HepG2 (cell line): ENCODE measurements around the gene RICTOR. TPM values are rescaled to one million over a fixed set of nuclear protein-coding genes. Genes with fewer than 3 reads are reported as not detected.

ENCODE experiments used
- ATAC-seq: fragments of 200-7000 bp; cut with Tn5 transposase; 3 replicates; pipeline ENCODE4 v1.9.1; 2020; ENCODE audit warnings: mild to moderate bottlenecking, moderate library complexity
- BruUV-seq: library from RNA; stranded (reverse); fragments of 400-500 nt; replicated peaks from 2 replicates; lab custom pipeline; 2021; lab: Mats Ljungman, UMichigan
- CTCF ChIA-PET: fragments of 300-600 bp; formaldehyde crosslinking; extraction: SDS; loops from one replicate; lab custom pipeline; 2021; ENCODE audit warnings: low total read pairs, inconsistent platforms, low intra/inter-chr PET ratio; lab: Yijun Ruan, JAX
- POLR2A ChIA-PET: fragments of 350-600 bp; sonication (Branson Sonifier 250); formaldehyde crosslinking; loops from one replicate; lab custom pipeline; 2020; ENCODE audit warnings: antibody characterized with exemption, inconsistent platforms; lab: Yijun Ruan, JAX
- DNase-seq: peaks from one replicate; pipeline ENCODE4 v3.0.0-alpha.2; 2015; ENCODE audit warnings: low spot score
- FAIRE-seq: peaks from 3 replicates; lab custom pipeline; 2011; peaks lifted over from hg19 to GRCh38; lab: Jason Lieb, UNC
- H2AFZ ChIP-seq: one replicate; pipeline ENCODE4 v1.6.1; 2011; ENCODE audit warnings: low read length, inconsistent platforms
- H3K27ac ChIP-seq: fragments of 300-600 bp; 3 replicates; pipeline ENCODE4 v1.8.0; 2011; ENCODE audit warnings: mixed run types, mild to moderate bottlenecking, mixed read lengths, low read length, inconsistent platforms; ENCODE audit not compliant: insufficient read depth; ENCODE audit errors: extremely low read length
- H3K27me3 ChIP-seq, 2 experiments: fragments of 200-600 bp in 1 of 2; 2 replicates in 1 of 2; 3 replicates in 1 of 2; pipeline versions ENCODE4 v1.6.0 to v1.8.0; 2011; ENCODE audit warnings: low read length in 2 of 2, mild to moderate bottlenecking in 2 of 2, moderate library complexity in 2 of 2, inconsistent platforms in 1 of 2; ENCODE audit not compliant: insufficient read depth in 2 of 2, control insufficient read depth in 1 of 2
- H3K36me3 ChIP-seq, 2 experiments: fragments of 200-600 bp in 1 of 2; replicated peaks in 1 of 2; 2 replicates in 1 of 2; 3 replicates in 1 of 2; pipeline versions ENCODE4 v1.5.1 to v1.8.0; 2011; ENCODE audit warnings: low read length in 2 of 2, inconsistent platforms in 1 of 2; ENCODE audit not compliant: insufficient read depth in 2 of 2, control insufficient read depth in 1 of 2
- H3K4me1 ChIP-seq: 2 replicates; pipeline ENCODE4 v1.5.1; 2012; ENCODE audit warnings: low read length, inconsistent platforms; ENCODE audit not compliant: insufficient read depth
- H3K4me2 ChIP-seq: 2 replicates; pipeline ENCODE4 v1.6.0; 2011; ENCODE audit warnings: low read depth, low read length, inconsistent platforms
- H3K4me3 ChIP-seq, 3 experiments: fragments of 200-600 bp in 1 of 3; sonication (generic), shearing (Covaris generic) in 1 of 3; replicated peaks in 1 of 3; 2 replicates each; pipeline ENCODE4 v1.5.1; 2011 to 2016; ENCODE audit warnings: low read length in 3 of 3, inconsistent platforms in 2 of 3, low read depth in 2 of 3, mild to moderate bottlenecking in 2 of 3, control low read depth in 1 of 3, mixed read lengths in 1 of 3; ENCODE audit not compliant: insufficient read depth in 1 of 3
- H3K79me2 ChIP-seq: one replicate; pipeline ENCODE4 v1.6.1; 2011; ENCODE audit warnings: low read length, inconsistent platforms; ENCODE audit not compliant: insufficient read depth
- H3K9ac ChIP-seq: 2 replicates; pipeline ENCODE4 v1.6.0; 2011; ENCODE audit warnings: mild to moderate bottlenecking, low read depth, low read length, inconsistent platforms; ENCODE audit not compliant: insufficient read depth
- H3K9me3 ChIP-seq: 2 replicates; pipeline ENCODE4 v1.5.1; 2012; ENCODE audit warnings: mild to moderate bottlenecking, low read length
- H4K20me1 ChIP-seq: 2 replicates; pipeline ENCODE4 v1.6.0; 2011; ENCODE audit warnings: inconsistent platforms, mild to moderate bottlenecking, low read length, moderate library complexity; ENCODE audit not compliant: insufficient read depth
- CREM ChIP-seq, 2 experiments: sonication (generic) in 1 of 2; formaldehyde crosslinking in 1 of 2; IDR thresholded peaks; 2 replicates each; pipeline versions ENCODE4 v1.4.0 to v1.6.1; 2016 to 2020; ENCODE audit warnings: antibody characterized with exemption in 1 of 2, mild to moderate bottlenecking in 1 of 2, missing genetic modification reagents in 1 of 2
- GABPA ChIP-seq, 2 experiments: IDR thresholded peaks; 2 replicates each; pipeline ENCODE4 v1.6.1; 2011 to 2016; ENCODE audit warnings: low read depth in 2 of 2, low read length in 1 of 2, missing biosample characterization in 1 of 2, missing genetic modification characterization in 1 of 2
- ONECUT2 ChIP-seq: sonication (generic); formaldehyde crosslinking; IDR thresholded peaks from 2 replicates; pipeline ENCODE4 v1.4.0; 2020; ENCODE audit warnings: missing genetic modification reagents
- RARG ChIP-seq: sonication (generic); formaldehyde crosslinking; IDR thresholded peaks from 2 replicates; pipeline ENCODE4 v1.4.0; 2020; ENCODE audit warnings: low read depth, mild to moderate bottlenecking, missing genetic modification reagents
- SP140L ChIP-seq: sonication (generic); formaldehyde crosslinking; IDR thresholded peaks from 2 replicates; pipeline ENCODE4 v1.4.0; 2020; ENCODE audit warnings: missing genetic modification reagents, borderline replicate concordance
- STAT5B ChIP-seq: sonication (generic); formaldehyde crosslinking; IDR thresholded peaks from 2 replicates; pipeline ENCODE4 v1.4.0; 2020; ENCODE audit warnings: missing genetic modification reagents
- TSC22D2 ChIP-seq: sonication (generic); formaldehyde crosslinking; IDR thresholded peaks from 2 replicates; pipeline ENCODE4 v1.5.1; 2020; ENCODE audit warnings: missing genetic modification reagents, mild to moderate bottlenecking, borderline replicate concordance
- U2AF1 ChIP-seq: fragments of 200-400 bp; formaldehyde crosslinking; optimal IDR thresholded peaks from 2 replicates; pipeline ENCODE3; 2017; ENCODE audit warnings: mild to moderate bottlenecking, low read depth, low read length
- ZBTB21 ChIP-seq: sonication (generic); formaldehyde crosslinking; IDR thresholded peaks from 2 replicates; pipeline ENCODE4 v1.4.0; 2020; ENCODE audit warnings: missing genetic modification reagents
- ZNF788 ChIP-seq: sonication (generic); formaldehyde crosslinking; IDR thresholded peaks from 2 replicates; pipeline ENCODE4 v1.5.0; 2020; ENCODE audit warnings: mild to moderate bottlenecking, missing genetic modification reagents, borderline replicate concordance
- ZSCAN20 ChIP-seq: sonication (generic); formaldehyde crosslinking; IDR thresholded peaks from 2 replicates; pipeline ENCODE4 v1.4.0; 2020; ENCODE audit warnings: missing genetic modification reagents, mild to moderate bottlenecking, borderline replicate concordance
- WGBS: methylation state at CpG from one replicate; pipeline ENCODE4 v1.1.6; 2017; ENCODE audit warnings: low lambda C conversion rate; 5-methylcytosine and 5-hydroxymethylcytosine counted together
- in situ Hi-C: cut with HindIII; loops from 2 replicates; pipeline ENCODE4 v1.10.0; 2017; ENCODE audit warnings: low pct_unique_long_range_greater_than_20kb; ENCODE audit not compliant: extremely low pct_ligation_motif_present
- intact Hi-C: fragments of 100-400 bp; cut with micrococcal nuclease; formaldehyde crosslinking; loops from one replicate; pipeline ENCODE4 v1.10.0; 2022; ENCODE audit not compliant: unreplicated experiment
- polyA plus RNA-seq, 8 experiments: library from polyadenylated mRNA; depleted of rRNA in 3 of 8; stranded (reverse) in 7 of 8; unstranded in 1 of 8; fragments of >200 nt; fragmentation: Illumina TruSeq in 4 of 8; extraction: Trizol in 4 of 8; gene quantifications; 2 replicates each; pipeline versions ENCODE4 v1.2.1 to v1.2.3, GENCODE V29; 2011 to 2016; ENCODE audit warnings: low read depth in 4 of 8, missing spikeins in 1 of 8, mixed read lengths in 1 of 8; ENCODE audit not compliant: insufficient read depth in 1 of 8
- total RNA-seq, 5 experiments: library from RNA; depleted of rRNA; stranded (reverse); fragments of >200 nt; fragmentation: Illumina TruSeq; extraction: Trizol; gene quantifications; 2 replicates each; pipeline ENCODE4 v1.2.3, GENCODE V29; 2016; ENCODE audit warnings: low read depth in 1 of 5
- TF ChIP-seq, protein P1 (sequence below): sonication (generic); formaldehyde crosslinking; IDR thresholded peaks from 2 replicates; pipeline ENCODE4 v1.8.1; 2023; ENCODE audit warnings: mild to moderate bottlenecking, inconsistent platforms, moderate library complexity, missing genetic modification reagents, borderline replicate concordance
- TF ChIP-seq, protein P2 (sequence below): sonication (generic); formaldehyde crosslinking; IDR thresholded peaks from 2 replicates; pipeline ENCODE4 v1.8.1; 2023; ENCODE audit warnings: missing genetic modification reagents, mild to moderate bottlenecking, borderline replicate concordance
- TF ChIP-seq, protein P3 (sequence below): sonication (generic); formaldehyde crosslinking; IDR thresholded peaks from 2 replicates; pipeline ENCODE4 v1.4.0; 2020; ENCODE audit warnings: mild to moderate bottlenecking, missing genetic modification reagents, borderline replicate concordance
- TF ChIP-seq, protein P4 (sequence below): IDR thresholded peaks from 2 replicates; pipeline ENCODE4 v1.6.1; 2016; ENCODE audit warnings: low read depth, missing genetic modification reagents, missing compliant biosample characterization

The RICTOR gene
- total and polyA plus RNA-seq, 2 of the 13 experiments (the other 11 are each of a cell fraction or from before 2014, with no cell fraction given): 10.7 to 15.4 TPM

DNA sequence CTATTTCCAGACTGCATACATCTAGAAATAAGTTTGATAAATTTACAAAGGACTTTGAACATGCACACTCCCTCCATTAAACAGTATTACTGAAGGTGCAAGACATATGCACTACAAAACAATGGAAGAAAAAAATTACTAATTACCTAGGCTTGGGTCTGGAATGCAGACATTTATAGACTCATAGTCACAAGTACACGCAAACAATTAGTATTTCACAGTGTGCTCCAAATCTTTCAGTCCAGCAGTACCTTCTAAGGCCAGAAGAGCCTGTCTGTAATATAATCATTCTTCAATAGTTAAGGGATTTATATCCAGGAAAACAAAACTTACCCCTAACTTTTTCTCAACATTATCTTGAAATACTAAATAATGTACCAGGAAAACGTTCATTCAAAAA lies 11.2 kb downstream of the RICTOR start:
- peaks cover 2 to 10% of the 10 kb centered on the region in 2 experiments; a peak in 2 of 5 replicates for H3K36me3 ChIP-seq
- no peaks in the 10 kb centered on the region for H3K27me3 ChIP-seq
- TF ChIP-seq TSC22D2 (CRISPR knock-in tag) (no peak), RARG (CRISPR knock-in tag) (no peak), ONECUT2 (CRISPR knock-in tag) (no peak), ZBTB21 (no peak), ZNF788 (no peak), CREM (IDR thresholded peaks at IDR 0.05) (no peak), CREM (CRISPR knock-in tag; IDR thresholded peaks at IDR 0.05) (no peak), GABPA (IDR thresholded peaks at IDR 0.05; ENCODE audit: low read depth, low read length) (no peak), GABPA (CRISPR knock-in tag; IDR thresholded peaks at IDR 0.05; ENCODE audit: low read depth) (no peak), ZSCAN20 (no peak), STAT5B (CRISPR knock-in tag) (no peak), SP140L (CRISPR knock-in tag) (no peak), U2AF1 (no peak)
- TF ChIP-seq, protein P1, sequence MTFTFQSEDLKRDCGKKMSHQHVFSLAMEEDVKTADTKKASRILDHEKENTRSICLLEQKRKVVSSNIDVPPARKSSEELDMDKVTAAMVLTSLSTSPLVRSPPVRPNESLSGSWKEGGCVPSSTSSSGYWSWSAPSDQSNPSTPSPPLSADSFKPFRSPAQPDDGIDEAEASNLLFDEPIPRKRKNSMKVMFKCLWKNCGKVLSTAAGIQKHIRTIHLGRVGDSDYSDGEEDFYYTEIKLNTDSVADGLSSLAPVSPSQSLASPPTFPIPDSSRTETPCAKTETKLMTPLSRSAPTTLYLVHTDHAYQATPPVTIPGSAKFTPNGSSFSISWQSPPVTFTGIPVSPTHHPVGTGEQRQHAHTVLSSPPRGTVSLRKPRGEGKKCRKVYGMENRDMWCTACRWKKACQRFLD: no peak
- TF ChIP-seq, protein P2, sequence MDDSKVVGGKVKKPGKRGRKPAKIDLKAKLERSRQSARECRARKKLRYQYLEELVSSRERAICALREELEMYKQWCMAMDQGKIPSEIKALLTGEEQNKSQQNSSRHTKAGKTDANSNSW (CRISPR knock-in tag): no peak
- TF ChIP-seq, protein P3, sequence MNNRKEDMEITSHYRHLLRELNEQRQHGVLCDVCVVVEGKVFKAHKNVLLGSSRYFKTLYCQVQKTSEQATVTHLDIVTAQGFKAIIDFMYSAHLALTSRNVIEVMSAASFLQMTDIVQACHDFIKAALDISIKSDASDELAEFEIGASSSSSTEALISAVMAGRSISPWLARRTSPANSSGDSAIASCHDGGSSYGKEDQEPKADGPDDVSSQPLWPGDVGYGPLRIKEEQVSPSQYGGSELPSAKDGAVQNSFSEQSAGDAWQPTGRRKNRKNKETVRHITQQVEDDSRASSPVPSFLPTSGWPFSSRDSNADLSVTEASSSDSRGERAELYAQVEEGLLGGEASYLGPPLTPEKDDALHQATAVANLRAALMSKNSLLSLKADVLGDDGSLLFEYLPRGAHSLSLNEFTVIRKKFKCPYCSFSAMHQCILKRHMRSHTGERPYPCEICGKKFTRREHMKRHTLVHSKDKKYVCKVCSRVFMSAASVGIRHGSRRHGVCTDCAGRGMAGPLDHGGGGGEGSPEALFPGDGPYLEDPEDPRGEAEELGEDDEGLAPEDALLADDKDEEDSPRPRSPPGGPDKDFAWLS (CRISPR knock-in tag): no peak
- TF ChIP-seq, protein P4, sequence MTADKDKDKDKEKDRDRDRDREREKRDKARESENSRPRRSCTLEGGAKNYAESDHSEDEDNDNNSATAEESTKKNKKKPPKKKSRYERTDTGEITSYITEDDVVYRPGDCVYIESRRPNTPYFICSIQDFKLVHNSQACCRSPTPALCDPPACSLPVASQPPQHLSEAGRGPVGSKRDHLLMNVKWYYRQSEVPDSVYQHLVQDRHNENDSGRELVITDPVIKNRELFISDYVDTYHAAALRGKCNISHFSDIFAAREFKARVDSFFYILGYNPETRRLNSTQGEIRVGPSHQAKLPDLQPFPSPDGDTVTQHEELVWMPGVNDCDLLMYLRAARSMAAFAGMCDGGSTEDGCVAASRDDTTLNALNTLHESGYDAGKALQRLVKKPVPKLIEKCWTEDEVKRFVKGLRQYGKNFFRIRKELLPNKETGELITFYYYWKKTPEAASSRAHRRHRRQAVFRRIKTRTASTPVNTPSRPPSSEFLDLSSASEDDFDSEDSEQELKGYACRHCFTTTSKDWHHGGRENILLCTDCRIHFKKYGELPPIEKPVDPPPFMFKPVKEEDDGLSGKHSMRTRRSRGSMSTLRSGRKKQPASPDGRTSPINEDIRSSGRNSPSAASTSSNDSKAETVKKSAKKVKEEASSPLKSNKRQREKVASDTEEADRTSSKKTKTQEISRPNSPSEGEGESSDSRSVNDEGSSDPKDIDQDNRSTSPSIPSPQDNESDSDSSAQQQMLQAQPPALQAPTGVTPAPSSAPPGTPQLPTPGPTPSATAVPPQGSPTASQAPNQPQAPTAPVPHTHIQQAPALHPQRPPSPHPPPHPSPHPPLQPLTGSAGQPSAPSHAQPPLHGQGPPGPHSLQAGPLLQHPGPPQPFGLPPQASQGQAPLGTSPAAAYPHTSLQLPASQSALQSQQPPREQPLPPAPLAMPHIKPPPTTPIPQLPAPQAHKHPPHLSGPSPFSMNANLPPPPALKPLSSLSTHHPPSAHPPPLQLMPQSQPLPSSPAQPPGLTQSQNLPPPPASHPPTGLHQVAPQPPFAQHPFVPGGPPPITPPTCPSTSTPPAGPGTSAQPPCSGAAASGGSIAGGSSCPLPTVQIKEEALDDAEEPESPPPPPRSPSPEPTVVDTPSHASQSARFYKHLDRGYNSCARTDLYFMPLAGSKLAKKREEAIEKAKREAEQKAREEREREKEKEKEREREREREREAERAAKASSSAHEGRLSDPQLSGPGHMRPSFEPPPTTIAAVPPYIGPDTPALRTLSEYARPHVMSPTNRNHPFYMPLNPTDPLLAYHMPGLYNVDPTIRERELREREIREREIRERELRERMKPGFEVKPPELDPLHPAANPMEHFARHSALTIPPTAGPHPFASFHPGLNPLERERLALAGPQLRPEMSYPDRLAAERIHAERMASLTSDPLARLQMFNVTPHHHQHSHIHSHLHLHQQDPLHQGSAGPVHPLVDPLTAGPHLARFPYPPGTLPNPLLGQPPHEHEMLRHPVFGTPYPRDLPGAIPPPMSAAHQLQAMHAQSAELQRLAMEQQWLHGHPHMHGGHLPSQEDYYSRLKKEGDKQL (CRISPR knock-in tag): no peak
- H3K9ac ChIP-seq: no peak overlapping the region
- H3K27ac ChIP-seq: no peak overlapping the region
- peaks cover 85% of the 10 kb centered on the region for H3K79me2 ChIP-seq
- peaks cover 21% of the 10 kb centered on the region for H4K20me1 ChIP-seq
- H3K4me2 ChIP-seq: no peak overlapping the region
- in situ Hi-C loops (no loop called here), intact Hi-C loops (no loop called here)
- H2AFZ ChIP-seq: no peak overlapping the region
- no TSS peak for BruUV-seq
- peaks cover 14% of the 10 kb centered on the region; the same call in 1 of the 2 replicates for H3K9me3 ChIP-seq
- H3K4me3 ChIP-seq: no peak overlapping the region
- POLR2A ChIA-PET: no interaction called here
- H3K4me1 ChIP-seq: 0 out of 2 replicates have a peak, but pooled peaks cover 9% of the 10 kb centered on the region
- no peak for ATAC-seq
- WGBS: 81% methylated on average over 2 of the region's 2 CpGs
- CTCF ChIA-PET: no interaction called here
- no peak for FAIRE-seq
- no peak for DNase-seq
